ENCODE results near the gene MINDY1.
A peak's percentile ranks its signal among the peaks of the same experiment; 100 is the strongest.

The MINDY1 gene

DNA sequence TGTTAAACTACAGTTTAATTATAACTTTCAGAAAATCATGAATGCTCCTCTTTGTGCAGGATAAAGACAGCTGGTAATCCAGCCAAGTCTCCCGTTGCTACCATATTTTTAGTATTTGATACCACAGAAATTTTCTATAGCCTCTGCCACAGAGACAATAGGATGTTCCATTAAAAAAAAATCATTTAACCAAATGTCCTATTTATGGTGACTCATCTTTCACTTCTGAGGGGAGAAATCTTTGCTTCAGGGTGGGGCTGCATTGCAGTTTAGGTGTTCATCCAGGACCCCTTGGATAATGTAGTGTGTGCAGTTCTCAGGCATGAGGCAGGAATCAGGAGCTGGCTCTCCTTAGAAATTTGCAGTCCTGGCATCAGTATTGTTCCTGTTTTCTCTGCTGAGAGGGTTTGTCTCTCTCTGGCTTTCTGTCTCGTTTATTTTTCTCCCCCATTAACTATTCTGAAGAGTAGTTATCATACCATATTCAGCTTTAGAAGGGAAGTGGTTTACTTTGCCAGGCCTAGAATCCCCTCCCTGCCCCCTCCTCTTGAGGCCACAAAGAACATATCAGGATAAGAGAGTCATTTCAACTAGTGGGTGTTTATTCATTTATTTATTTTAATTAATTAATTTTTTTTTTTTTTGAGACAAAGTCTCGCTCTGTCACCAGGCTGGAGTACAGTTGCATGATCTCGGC, 4.6 kb upstream of the MINDY1 start:
- no peak overlapping the region for H3K4me3 ChIP-seq (ENCODE audit: low read depth, low read length)
- TF ChIP-seq, protein P1, sequence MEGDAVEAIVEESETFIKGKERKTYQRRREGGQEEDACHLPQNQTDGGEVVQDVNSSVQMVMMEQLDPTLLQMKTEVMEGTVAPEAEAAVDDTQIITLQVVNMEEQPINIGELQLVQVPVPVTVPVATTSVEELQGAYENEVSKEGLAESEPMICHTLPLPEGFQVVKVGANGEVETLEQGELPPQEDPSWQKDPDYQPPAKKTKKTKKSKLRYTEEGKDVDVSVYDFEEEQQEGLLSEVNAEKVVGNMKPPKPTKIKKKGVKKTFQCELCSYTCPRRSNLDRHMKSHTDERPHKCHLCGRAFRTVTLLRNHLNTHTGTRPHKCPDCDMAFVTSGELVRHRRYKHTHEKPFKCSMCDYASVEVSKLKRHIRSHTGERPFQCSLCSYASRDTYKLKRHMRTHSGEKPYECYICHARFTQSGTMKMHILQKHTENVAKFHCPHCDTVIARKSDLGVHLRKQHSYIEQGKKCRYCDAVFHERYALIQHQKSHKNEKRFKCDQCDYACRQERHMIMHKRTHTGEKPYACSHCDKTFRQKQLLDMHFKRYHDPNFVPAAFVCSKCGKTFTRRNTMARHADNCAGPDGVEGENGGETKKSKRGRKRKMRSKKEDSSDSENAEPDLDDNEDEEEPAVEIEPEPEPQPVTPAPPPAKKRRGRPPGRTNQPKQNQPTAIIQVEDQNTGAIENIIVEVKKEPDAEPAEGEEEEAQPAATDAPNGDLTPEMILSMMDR (IDR thresholded peaks at IDR 0.05; ENCODE audit: borderline replicate concordance, insufficient read depth, low read depth, low read length), result no peak

DNA sequence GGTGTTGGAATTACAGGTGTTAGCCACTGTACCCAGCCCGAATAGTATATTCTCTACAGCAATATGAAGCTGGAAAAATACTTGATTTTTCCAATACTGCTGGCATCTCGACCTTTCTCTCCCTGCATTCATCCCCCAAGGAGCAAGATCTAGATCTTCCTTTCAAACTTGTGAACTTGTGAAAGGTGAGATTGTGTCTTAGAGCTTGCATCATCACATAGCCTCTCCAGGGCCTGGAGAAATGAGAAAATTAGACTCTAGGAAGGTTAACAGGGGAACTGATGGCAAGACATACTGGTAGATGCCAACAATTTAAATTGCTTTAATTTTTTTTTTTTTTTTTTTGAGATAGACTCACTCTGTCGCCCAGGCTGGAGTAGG, 3.6 kb upstream of the MINDY1 start:
- TF ChIP-seq, protein P1 (IDR thresholded peaks at IDR 0.05; ENCODE audit: borderline replicate concordance, insufficient read depth, low read depth, low read length), result no peak
- H3K4me3 ChIP-seq (ENCODE audit: low read depth, low read length), result no peak overlapping the region

DNA sequence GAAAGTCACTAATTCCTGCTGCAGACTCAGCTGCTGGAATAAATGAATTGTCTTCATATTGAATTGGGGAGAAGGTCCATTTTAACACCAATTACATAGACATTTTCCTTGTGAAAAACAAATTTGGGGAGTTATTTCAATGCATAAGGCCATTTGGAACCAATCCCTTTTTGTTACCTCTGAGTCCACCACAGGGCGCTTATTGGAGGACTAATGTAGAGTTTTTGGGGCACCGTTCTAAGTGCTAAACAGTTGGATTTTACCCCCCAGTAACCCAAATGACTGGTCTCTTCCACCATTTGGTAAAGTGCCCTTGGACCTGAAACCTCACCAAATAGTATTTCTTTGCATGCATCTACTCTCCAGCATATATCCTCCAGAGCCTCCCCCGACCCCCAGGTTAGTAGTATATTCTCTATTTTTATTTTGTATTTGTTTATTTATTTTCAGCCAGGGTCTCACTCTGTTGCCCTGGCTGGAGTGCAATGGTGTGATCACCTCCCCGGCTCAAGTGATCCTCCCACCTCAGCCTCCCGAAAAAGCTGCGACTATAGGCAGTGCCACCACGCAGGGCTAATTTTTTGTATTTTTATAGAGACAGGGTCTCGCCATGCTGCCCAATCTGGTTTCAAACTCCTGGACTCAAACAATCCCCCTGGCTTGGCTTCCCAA, 3.1 kb upstream of the MINDY1 start:
- H3K4me3 ChIP-seq (ENCODE audit: low read depth, low read length), result no peak overlapping the region
- TF ChIP-seq, protein P1 (IDR thresholded peaks at IDR 0.05; ENCODE audit: borderline replicate concordance, insufficient read depth, low read depth, low read length), result no peak

DNA sequence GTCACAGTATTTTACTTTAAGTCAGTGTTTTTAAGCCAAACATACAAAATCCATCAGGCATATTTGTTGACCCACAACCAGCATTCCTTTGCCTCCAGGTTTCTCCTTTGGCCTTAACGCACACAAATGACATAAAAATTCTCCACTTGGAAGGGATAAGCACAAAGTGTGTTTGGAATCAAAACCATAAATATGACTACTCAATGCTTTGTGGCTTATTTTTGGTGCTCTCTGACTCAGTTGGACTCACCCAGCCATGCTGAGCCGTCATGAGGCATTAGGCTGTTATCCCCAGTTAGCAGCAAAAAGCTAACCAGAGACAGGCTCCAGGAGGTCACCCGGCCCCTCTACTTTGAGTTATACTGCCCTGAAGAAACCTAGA, 2.5 kb upstream of the MINDY1 start:
- peak overlapping the region; percentile 82 for H3K4me3 ChIP-seq (ENCODE audit: low read depth, low read length)
- TF ChIP-seq, protein P1 (IDR thresholded peaks at IDR 0.05; ENCODE audit: borderline replicate concordance, insufficient read depth, low read depth, low read length), result no peak

DNA sequence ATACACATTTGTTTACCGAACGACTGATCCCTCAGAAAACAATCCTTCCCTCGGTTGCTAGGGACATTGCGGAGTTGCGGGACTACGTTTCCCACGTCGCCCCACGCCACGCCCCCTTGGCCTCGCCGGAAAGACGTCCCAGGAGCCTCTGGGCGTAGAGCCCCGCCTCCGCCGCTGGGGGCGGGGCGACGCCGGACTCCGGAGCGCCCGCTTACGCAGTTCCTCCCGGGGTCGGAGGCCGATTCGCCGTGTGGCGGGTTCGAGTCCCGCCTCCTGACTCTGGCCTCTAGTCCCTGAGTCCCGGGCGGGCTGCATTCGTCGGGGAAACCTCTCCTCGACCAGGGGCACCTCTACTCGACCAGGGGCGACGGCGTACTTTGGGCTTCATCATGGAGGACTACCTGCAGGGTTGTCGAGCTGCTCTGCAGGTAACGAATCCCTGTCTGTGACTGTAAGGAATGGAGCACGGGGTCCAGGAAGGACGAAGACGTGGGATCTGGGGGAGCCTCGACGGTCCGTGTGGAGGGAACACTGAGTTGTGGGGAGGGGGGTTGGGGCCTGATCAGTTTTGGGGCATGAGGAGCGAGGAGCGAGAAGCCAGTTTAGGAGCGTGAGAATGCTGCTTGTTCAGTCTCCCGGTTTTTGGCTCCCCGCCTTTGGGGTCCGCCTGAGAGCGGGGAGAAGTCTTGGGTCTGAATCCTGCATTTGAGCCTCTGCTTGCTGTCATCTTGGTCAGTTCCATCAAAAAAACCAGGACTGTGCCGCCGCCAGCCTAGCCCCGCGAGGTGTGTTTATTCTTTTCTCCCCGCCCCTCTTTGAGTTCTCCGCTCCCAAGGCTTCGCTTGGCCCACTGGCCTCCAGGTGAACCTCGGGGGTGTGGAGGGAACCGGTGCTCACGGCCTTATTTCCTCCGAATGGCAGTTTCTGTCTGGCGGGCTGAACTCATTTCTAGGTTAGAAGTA, 1.8 kb upstream of the MINDY1 start, which contains the start of gene PRUNE1:
Gene PRUNE1 (plus strand): TSS at position 206 of the 962 bp plus-strand sequence. CDS start 184 bp downstream, at position 390.
- TF ChIP-seq, protein P1 (IDR thresholded peaks at IDR 0.05; ENCODE audit: borderline replicate concordance, insufficient read depth, low read depth, low read length), result no peak
- H3K4me3 ChIP-seq (ENCODE audit: low read depth, low read length), result peak within 1 kb of the TSS; percentile 82

DNA sequence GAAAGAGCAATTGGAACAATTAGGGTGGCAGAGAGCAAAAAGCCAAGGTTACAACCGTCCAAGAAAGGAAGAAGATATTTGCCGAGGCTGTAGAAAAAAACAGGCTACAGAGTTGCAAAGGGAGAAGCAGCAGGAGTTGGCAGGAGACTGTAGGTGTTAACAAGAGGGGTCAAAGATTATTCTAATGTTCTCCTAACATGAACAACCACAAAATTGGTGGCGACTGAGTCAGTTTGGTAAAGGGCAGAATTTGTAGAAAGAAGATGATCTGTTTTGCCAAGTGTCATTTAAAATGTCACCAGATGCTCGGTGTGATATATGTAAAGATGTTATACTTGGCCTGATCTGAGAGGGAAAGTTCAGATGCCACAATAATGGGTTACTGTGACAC, 1.1 kb upstream of the MINDY1 start:
- peak overlapping the region; percentile 82 for H3K4me3 ChIP-seq (ENCODE audit: low read depth, low read length)
- TF ChIP-seq, protein P1 (IDR thresholded peaks at IDR 0.05; ENCODE audit: borderline replicate concordance, insufficient read depth, low read depth, low read length), result no peak
